CD8-positive, alpha-beta memory T cell (primary cell): ENCODE measurements around the gene ZDHHC23. TPM values are rescaled to one million over a fixed set of nuclear protein-coding genes. Genes with fewer than 3 reads are reported as not detected.

ENCODE experiments used
- polyA plus RNA-seq: library from polyadenylated mRNA; unstranded; fragments of 300-500 nt; fragmentation: Illumina TruSeq; gene quantifications from one replicate; pipeline ENCODE4 v1.2.3, GENCODE V29; 2021
- total RNA-seq, 2 experiments: library from RNA; stranded (reverse); gene quantifications; one replicate each; pipeline ENCODE4 v1.2.3, GENCODE V29; 2021

Gene ZDHHC23
- total and polyA plus RNA-seq, 3 experiments from 2014 or later: 1.1 to 4.3 (median 4.3) TPM

Other genes with a start within 250 kb of the ZDHHC23 start
- gene NAA50, start 201.8 kb upstream of the ZDHHC23 start, total RNA-seq: 100 to 1,000 TPM; 194 to 199 TPM
- gene NAA50, start 201.8 kb upstream of the ZDHHC23 start, polyA plus RNA-seq: 77.7 TPM
- 10 to 100 TPM; 45.4 to 48.0 TPM for gene ATP6V1A, start 201.0 kb upstream of the ZDHHC23 start, total RNA-seq
- gene ATP6V1A, start 201.0 kb upstream of the ZDHHC23 start, polyA plus RNA-seq: 34.0 TPM
- gene GRAMD1C, start 109.2 kb upstream of the ZDHHC23 start, total RNA-seq: under 1 TPM; 0.47 to 0.81 TPM
- 0.68 TPM for gene GRAMD1C, start 109.2 kb upstream of the ZDHHC23 start, polyA plus RNA-seq
- 1 to 10 TPM; 1.4 to 1.5 TPM for gene CCDC191, start 108.5 kb downstream of the ZDHHC23 start, total RNA-seq
- 1.2 TPM for gene CCDC191, start 108.5 kb downstream of the ZDHHC23 start, polyA plus RNA-seq
- 10 to 100 TPM; 48.0 to 51.3 TPM for gene QTRT2, start 108.7 kb downstream of the ZDHHC23 start, total RNA-seq
- 10.8 TPM for gene QTRT2, start 108.7 kb downstream of the ZDHHC23 start, polyA plus RNA-seq
- gene DRD3, start 231.0 kb downstream of the ZDHHC23 start, total RNA-seq: under 1 TPM in 1 of 2 experiments, not detected in 1; 0.13 TPM
- not detected for gene DRD3, start 231.0 kb downstream of the ZDHHC23 start, polyA plus RNA-seq